Activated T-helper 9 cell treated with anti-CD3 and anti-CD28 coated beads, Interleukin-2, amount 50 U/mL, for 16 hours (primary cell): ENCODE measurements around the gene OR52E5.

ENCODE experiments used
- DNase-seq: peaks from one replicate; pipeline ENCODE4 v3.0.0-alpha.2; 2020; ENCODE audit warnings: low read depth

The OR52E5 gene

DNA sequence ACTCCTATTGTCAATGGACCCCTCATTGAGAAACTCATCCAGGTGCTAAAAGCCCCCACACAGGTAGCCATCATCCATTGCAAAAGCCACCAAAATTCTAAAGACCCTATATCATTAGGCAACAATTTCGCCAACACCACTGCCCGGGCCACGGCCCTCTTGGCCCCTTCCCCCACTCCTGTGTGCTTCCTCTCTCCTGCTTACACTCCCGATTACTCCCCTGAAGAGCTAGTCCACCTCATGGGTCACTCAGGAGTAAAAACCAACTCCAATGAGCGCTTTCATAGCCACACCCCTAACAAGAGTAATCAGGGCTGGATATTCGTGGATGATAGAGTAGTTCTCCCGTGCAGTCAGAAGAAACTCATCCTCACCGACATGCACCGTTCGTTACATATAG, 40.1 kb downstream of the OR52E5 start:
- DNase-seq: no peak

DNA sequence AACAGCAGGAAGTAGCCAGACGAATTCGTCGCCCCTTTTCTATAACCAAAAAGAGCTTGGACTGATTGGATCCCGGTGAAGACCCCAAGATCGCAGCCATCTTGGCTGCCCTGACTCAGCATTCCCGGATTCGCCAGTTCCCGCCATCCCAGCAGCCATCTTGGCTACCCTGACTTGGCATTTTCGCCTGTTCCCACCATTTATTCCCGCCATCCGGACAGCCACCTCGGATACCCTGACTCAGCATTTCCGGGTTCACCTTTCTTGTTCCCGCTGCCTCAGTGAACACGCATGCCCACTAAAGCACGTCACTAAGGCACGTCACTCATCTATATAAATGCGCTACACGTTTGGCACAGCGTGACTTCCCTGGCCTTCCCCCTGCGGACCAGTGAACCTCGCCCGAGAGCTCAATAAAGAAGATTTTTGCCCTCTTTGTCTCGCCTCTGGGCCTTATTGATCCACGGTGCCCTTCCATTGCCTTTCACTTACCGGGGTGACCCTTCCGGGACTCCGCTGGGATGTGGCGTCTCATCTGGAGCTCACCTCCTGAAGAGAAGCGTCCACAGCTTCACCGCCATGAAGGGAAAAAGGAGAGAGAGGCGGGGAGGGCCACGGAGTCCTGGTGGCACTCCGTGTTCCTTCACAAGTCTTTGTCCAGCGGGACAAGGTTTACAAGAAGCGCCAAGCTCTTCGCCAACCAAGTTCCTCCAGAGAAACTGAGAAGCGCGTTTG, 45.0 kb downstream of the OR52E5 start:
- no peak for DNase-seq

DNA sequence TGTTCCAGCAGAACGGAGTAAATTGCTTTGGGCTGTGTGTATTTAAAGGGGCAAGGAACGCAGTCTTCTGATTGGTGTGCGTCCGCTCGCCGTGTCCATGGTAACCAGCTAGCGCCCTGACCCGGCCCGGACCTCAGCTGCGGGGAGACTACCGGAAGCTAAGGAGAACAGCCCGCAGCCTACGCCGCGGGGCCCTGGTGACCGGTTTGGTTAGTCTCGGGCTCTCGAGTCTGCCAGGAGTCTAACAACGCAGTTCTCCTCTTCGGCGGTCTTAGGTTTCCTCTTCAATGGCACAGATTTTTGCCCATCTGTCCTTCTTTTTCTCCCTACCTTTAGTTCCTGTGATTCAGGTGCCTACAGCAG, 45.6 kb downstream of the OR52E5 start:
- no peak for DNase-seq

DNA sequence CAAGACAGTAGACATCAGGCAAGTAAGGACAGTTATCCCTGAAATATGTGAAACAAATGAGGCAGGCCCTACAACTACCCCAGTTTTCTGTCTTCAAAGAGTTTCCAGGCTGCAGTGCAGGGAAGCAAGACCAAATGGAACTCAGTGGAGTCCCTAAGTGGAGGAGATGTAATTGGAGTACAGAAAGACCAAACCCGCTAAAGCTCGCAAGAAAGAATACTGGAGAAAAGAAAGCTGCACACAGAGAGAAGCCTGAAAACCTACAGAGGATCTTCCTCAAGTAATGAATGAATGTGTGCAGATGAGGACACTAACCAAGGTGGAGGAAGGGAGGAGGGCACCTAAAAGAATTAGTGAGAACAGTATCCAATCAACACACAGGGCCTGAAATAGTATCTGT, 47.7 kb downstream of the OR52E5 start:
- no peak for DNase-seq

DNA sequence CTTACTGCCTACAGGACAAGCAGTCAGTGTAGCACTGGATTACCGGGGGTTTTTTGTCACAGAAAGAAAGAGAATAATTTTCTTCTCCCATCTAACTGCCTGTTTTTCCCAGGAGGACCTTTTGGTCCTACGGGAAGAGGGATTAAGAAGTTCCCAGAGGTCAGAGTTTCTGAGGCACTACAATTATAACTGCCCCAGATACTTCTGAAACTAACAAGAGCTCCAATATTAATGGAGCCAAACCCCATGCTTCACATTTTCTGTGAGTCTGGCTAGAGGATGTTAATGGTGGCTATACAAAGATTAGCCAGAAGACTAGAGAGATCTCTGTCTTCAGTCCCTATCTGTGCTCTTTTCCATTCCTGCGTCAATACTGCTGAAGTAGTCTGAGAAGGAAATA, 48.9 kb downstream of the OR52E5 start, which contains the start of gene OR56A3:
OR56A3 (plus strand) TSS at position 301 of the 400 bp plus-strand sequence. CDS start 5,096 bp downstream, outside the sequence.
- no peak for DNase-seq
